PC-3 (cell line): ENCODE results near the gene STAC3.

ENCODE experiments used
- EZH2phosphoT487 ChIP-seq: fragments of 300-600 bp; sonication (generic); IDR thresholded peaks from 2 replicates; pipeline ENCODE4 v1.6.1; 2018; ENCODE audit warnings: mild to moderate bottlenecking, antibody characterized with exemption, low read length, borderline replicate concordance
- TF ChIP-seq, protein P1 (sequence below): fragments of 300-600 bp; sonication (generic); conservative IDR thresholded peaks from 2 replicates; pipeline ENCODE4 v1.5.1; 2017; ENCODE audit warnings: antibody characterized with exemption, low read depth, mild to moderate bottlenecking, low read length

GRCh38 chr12:57198329-57198728, 52.7 kb downstream of the STAC3 start:
- TF ChIP-seq, protein P1, sequence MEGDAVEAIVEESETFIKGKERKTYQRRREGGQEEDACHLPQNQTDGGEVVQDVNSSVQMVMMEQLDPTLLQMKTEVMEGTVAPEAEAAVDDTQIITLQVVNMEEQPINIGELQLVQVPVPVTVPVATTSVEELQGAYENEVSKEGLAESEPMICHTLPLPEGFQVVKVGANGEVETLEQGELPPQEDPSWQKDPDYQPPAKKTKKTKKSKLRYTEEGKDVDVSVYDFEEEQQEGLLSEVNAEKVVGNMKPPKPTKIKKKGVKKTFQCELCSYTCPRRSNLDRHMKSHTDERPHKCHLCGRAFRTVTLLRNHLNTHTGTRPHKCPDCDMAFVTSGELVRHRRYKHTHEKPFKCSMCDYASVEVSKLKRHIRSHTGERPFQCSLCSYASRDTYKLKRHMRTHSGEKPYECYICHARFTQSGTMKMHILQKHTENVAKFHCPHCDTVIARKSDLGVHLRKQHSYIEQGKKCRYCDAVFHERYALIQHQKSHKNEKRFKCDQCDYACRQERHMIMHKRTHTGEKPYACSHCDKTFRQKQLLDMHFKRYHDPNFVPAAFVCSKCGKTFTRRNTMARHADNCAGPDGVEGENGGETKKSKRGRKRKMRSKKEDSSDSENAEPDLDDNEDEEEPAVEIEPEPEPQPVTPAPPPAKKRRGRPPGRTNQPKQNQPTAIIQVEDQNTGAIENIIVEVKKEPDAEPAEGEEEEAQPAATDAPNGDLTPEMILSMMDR, result no peak
- TF ChIP-seq EZH2phosphoT487, result no peak
